ENCODE results near the gene CZIB.

- TF ChIP-seq, protein P1, sequence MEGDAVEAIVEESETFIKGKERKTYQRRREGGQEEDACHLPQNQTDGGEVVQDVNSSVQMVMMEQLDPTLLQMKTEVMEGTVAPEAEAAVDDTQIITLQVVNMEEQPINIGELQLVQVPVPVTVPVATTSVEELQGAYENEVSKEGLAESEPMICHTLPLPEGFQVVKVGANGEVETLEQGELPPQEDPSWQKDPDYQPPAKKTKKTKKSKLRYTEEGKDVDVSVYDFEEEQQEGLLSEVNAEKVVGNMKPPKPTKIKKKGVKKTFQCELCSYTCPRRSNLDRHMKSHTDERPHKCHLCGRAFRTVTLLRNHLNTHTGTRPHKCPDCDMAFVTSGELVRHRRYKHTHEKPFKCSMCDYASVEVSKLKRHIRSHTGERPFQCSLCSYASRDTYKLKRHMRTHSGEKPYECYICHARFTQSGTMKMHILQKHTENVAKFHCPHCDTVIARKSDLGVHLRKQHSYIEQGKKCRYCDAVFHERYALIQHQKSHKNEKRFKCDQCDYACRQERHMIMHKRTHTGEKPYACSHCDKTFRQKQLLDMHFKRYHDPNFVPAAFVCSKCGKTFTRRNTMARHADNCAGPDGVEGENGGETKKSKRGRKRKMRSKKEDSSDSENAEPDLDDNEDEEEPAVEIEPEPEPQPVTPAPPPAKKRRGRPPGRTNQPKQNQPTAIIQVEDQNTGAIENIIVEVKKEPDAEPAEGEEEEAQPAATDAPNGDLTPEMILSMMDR (IDR thresholded peaks at IDR 0.05), result peak in 1 of 4 experiments; percentile 9
- peak; percentile 72 for TF ChIP-seq POLR2AphosphoS5 (IDR thresholded peaks at IDR 0.05)
- TF ChIP-seq POLR2A (IDR thresholded peaks at IDR 0.05), result no peak
Observed at GRCh38 chr1:53172426-53173128, 47.9 kb downstream of the CZIB start.

Measured in gastroesophageal sphincter (tissue), 3 donors.